HEK293 (cell line): Measurements from ENCODE around the gene CPA2.

Experiments
- CTCF ChIA-PET: fragments of 350-600 bp; formaldehyde crosslinking; extraction: SDS; loops from one replicate; lab custom pipeline; 2021; ENCODE audit warnings: antibody characterized with exemption; lab: Yijun Ruan, JAX
- POLR2A ChIA-PET: fragments of 300-600 bp; formaldehyde crosslinking; extraction: SDS; loops from one replicate; lab custom pipeline; 2020; ENCODE audit warnings: antibody characterized with exemption, inconsistent platforms; lab: Yijun Ruan, JAX
- H3K27ac ChIP-seq: fragments of 200-500 bp; sonication (Bioruptor generic); 2 replicates; pipeline ENCODE4 v1.5.1; 2014; ENCODE audit warnings: low read depth, low read length, control low read depth, inconsistent platforms; ENCODE audit errors: extremely low read depth
- H3K36me3 ChIP-seq, 2 experiments: fragments of 200-500 bp in 1 of 2; sonication (Bioruptor generic) in 1 of 2; 1 replicate in 1 of 2; 2 replicates in 1 of 2; pipeline ENCODE4 v1.5.1; 2014 to 2017; ENCODE audit warnings: inconsistent platforms in 2 of 2, low read length in 2 of 2; ENCODE audit not compliant: control insufficient read depth in 2 of 2, insufficient read depth in 1 of 2
- H3K4me1 ChIP-seq: fragments of 200-500 bp; sonication (Bioruptor generic); 2 replicates; pipeline ENCODE4 v1.5.1; 2014; ENCODE audit warnings: mild to moderate bottlenecking, low read length, inconsistent platforms; ENCODE audit not compliant: control insufficient read depth, insufficient read depth
- H3K4me3 ChIP-seq: 2 replicates; pipeline ENCODE4 v1.5.1; 2011; ENCODE audit warnings: low read depth, mild to moderate bottlenecking, control low read depth, low read length, moderate library complexity
- H3K9me3 ChIP-seq: fragments of 200-500 bp; sonication (Bioruptor generic); 2 replicates; pipeline ENCODE4 v1.5.1; 2014; ENCODE audit warnings: low read depth, low read length, inconsistent platforms; ENCODE audit not compliant: control insufficient read depth, insufficient read depth
- KLF16 ChIP-seq: fragments of 450-650 bp; formaldehyde crosslinking; IDR thresholded peaks from 2 replicates; pipeline ENCODE4 v1.5.1; 2017; ENCODE audit warnings: missing biosample characterization, missing genetic modification characterization
- SCRT1 ChIP-seq: fragments of 450-650 bp; formaldehyde crosslinking; IDR thresholded peaks from 2 replicates; pipeline ENCODE4 v1.5.1; 2016; ENCODE audit warnings: missing biosample characterization, missing genetic modification characterization, borderline replicate concordance
- SCRT2 ChIP-seq: fragments of 450-650 bp; formaldehyde crosslinking; IDR thresholded peaks from 2 replicates; pipeline ENCODE4 v1.5.1; 2016; ENCODE audit warnings: missing biosample characterization, missing genetic modification characterization
- ZBTB6 ChIP-seq: fragments of 450-650 bp; formaldehyde crosslinking; IDR thresholded peaks from 2 replicates; pipeline ENCODE4 v1.5.1; 2017; ENCODE audit warnings: missing biosample characterization, missing genetic modification characterization
- ZBTB8A ChIP-seq: fragments of 450-650 bp; formaldehyde crosslinking; IDR thresholded peaks from 2 replicates; pipeline ENCODE4 v1.5.1; 2016; ENCODE audit warnings: missing biosample characterization, missing genetic modification characterization
- ZFP3 ChIP-seq: fragments of 450-650 bp; formaldehyde crosslinking; IDR thresholded peaks from 2 replicates; pipeline ENCODE4 v1.5.1; 2016; ENCODE audit warnings: low read depth, missing biosample characterization, missing genetic modification characterization
- ZNF138 ChIP-seq: fragments of 450-650 bp; formaldehyde crosslinking; IDR thresholded peaks from 2 replicates; pipeline ENCODE4 v1.5.1; 2016; ENCODE audit warnings: missing biosample characterization, missing genetic modification characterization, borderline replicate concordance
- ZNF148 ChIP-seq: fragments of 450-650 bp; formaldehyde crosslinking; IDR thresholded peaks from 2 replicates; pipeline ENCODE4 v1.5.0; 2017; ENCODE audit warnings: missing biosample characterization, missing genetic modification characterization, borderline replicate concordance
- ZNF18 ChIP-seq: fragments of 450-650 bp; formaldehyde crosslinking; IDR thresholded peaks from 2 replicates; pipeline ENCODE4 v1.5.1; 2016; ENCODE audit warnings: missing biosample characterization, missing genetic modification characterization
- ZNF2 ChIP-seq: fragments of 450-650 bp; formaldehyde crosslinking; IDR thresholded peaks from 2 replicates; pipeline ENCODE4 v1.5.1; 2016; ENCODE audit warnings: missing biosample characterization, missing genetic modification characterization
- ZNF211 ChIP-seq: fragments of 450-650 bp; formaldehyde crosslinking; IDR thresholded peaks from 2 replicates; pipeline ENCODE4 v1.5.1; 2016; ENCODE audit warnings: low read depth, missing biosample characterization, missing genetic modification characterization
- ZNF350 ChIP-seq: fragments of 450-650 bp; formaldehyde crosslinking; IDR thresholded peaks from 2 replicates; pipeline ENCODE4 v1.5.0; 2017; ENCODE audit warnings: missing biosample characterization, mild to moderate bottlenecking, missing genetic modification characterization
- ZNF398 ChIP-seq: fragments of 450-650 bp; formaldehyde crosslinking; IDR thresholded peaks from 2 replicates; pipeline ENCODE4 v1.5.1; 2017; ENCODE audit warnings: missing biosample characterization, missing genetic modification characterization
- ZNF404 ChIP-seq: fragments of 450-650 bp; formaldehyde crosslinking; IDR thresholded peaks from 2 replicates; pipeline ENCODE4 v1.5.1; 2017; ENCODE audit warnings: missing biosample characterization, missing genetic modification characterization
- ZNF473 ChIP-seq: fragments of 450-650 bp; formaldehyde crosslinking; IDR thresholded peaks from 2 replicates; pipeline ENCODE4 v1.5.1; 2017; ENCODE audit warnings: missing biosample characterization, missing genetic modification characterization
- ZNF558 ChIP-seq: fragments of 450-650 bp; formaldehyde crosslinking; IDR thresholded peaks from 2 replicates; pipeline ENCODE4 v1.5.1; 2016; ENCODE audit warnings: missing biosample characterization, missing genetic modification characterization
- ZNF596 ChIP-seq: fragments of 450-650 bp; IDR thresholded peaks from 2 replicates; pipeline ENCODE4 v1.5.0; 2018; ENCODE audit warnings: missing biosample characterization, mild to moderate bottlenecking, missing genetic modification characterization, moderate library complexity
- ZNF626 ChIP-seq: fragments of 450-650 bp; sonication (Bioruptor Pico); formaldehyde crosslinking; IDR thresholded peaks from 2 replicates; pipeline ENCODE4 v1.5.1; 2018; ENCODE audit warnings: missing biosample characterization, missing genetic modification characterization, inconsistent platforms
- ZNF660 ChIP-seq: fragments of 450-650 bp; IDR thresholded peaks from 2 replicates; pipeline ENCODE4 v1.5.1; 2018; ENCODE audit warnings: missing biosample characterization, mild to moderate bottlenecking, missing genetic modification characterization
- ZNF670 ChIP-seq: fragments of 450-650 bp; formaldehyde crosslinking; IDR thresholded peaks from 2 replicates; pipeline ENCODE4 v1.5.1; 2016; ENCODE audit warnings: missing biosample characterization, missing genetic modification characterization, low read depth
- ZNF747 ChIP-seq: fragments of 450-650 bp; formaldehyde crosslinking; IDR thresholded peaks from 2 replicates; pipeline ENCODE4 v1.5.1; 2016; ENCODE audit warnings: missing biosample characterization, missing genetic modification characterization
- ZNF776 ChIP-seq: fragments of 450-650 bp; formaldehyde crosslinking; IDR thresholded peaks from 2 replicates; pipeline ENCODE4 v1.5.0; 2017; ENCODE audit warnings: missing biosample characterization, missing genetic modification characterization, borderline replicate concordance
- TF ChIP-seq, protein P1 (sequence below): IDR thresholded peaks from 2 replicates; pipeline ENCODE4 v1.6.1; 2011; ENCODE audit warnings: mild to moderate bottlenecking, low read depth, low read length, borderline replicate concordance

Gene CPA2

DNA sequence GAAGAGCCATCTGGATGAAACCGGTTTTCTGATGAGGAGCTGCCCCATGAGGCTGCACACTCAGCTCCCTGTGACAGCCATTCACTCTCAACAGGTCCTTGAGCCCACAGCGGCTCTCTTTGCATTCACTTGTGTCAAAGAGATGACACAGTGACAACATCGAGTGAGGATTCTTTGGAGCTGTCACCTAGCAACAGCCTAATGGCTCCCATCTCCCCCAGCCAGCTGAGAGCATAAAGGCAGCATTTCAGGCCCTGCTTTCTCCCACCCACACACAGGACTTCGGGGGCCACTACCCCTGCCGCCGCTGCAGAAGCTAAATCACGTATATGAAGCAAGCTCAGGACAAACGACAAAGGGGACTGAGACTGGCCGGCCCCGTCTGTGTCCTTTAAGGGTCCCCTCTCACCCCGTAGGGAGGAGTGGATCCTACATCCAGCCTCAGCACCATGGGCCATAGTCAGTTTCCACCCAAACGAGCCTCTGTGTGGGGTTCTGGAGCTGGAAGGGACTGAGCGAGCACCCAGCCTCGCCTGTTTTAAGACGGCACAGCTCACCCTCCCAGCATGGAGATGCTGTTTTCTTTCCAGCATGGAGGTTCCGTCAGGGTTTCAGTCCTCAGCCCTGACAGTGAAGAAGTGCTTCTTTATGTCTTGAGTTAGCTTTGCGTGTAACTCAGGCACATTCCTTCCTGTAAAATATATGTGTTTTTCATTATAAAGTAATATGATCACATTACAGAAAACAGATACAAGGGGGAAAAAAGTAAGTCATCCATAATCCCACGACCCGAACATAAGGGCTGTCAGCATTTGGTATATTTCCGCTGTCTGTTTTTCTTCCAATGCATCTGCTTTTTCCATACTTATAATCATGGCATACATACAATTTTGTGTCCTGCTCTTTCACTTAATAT is 31.2 kb downstream of the CPA2 start (continued):
- TF ChIP-seq ZNF398 (tag by site-specific recombination), result no peak
- TF ChIP-seq ZBTB8A (tag by site-specific recombination), result no peak
- TF ChIP-seq SCRT1 (tag by site-specific recombination), result no peak
- no peak for TF ChIP-seq ZNF211 (tag by site-specific recombination)
- TF ChIP-seq ZNF404 (tag by site-specific recombination), result no peak
- no peak for TF ChIP-seq ZFP3 (tag by site-specific recombination)

GRCh38 chr7:130298544-130299326 is 32.1 kb downstream of the CPA2 start:
- TF ChIP-seq ZNF596 (tag by site-specific recombination), result no peak
- TF ChIP-seq SCRT1 (tag by site-specific recombination), result no peak
- no peak for TF ChIP-seq ZNF138
- TF ChIP-seq ZNF660 (tag by site-specific recombination), result no peak
- TF ChIP-seq ZNF473, result no peak
- no peak for TF ChIP-seq ZNF148 (tag by site-specific recombination)
- TF ChIP-seq ZNF626, result no peak
- TF ChIP-seq, protein P1, sequence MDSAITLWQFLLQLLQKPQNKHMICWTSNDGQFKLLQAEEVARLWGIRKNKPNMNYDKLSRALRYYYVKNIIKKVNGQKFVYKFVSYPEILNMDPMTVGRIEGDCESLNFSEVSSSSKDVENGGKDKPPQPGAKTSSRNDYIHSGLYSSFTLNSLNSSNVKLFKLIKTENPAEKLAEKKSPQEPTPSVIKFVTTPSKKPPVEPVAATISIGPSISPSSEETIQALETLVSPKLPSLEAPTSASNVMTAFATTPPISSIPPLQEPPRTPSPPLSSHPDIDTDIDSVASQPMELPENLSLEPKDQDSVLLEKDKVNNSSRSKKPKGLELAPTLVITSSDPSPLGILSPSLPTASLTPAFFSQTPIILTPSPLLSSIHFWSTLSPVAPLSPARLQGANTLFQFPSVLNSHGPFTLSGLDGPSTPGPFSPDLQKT, result no peak
- TF ChIP-seq, all 188 proteins: peak for 0
- ChIA-PET CTCF (interaction anchor here (1.0 kb wide), 1 partner anchor 227 kb away, joined by 3 read pairs; no protein-coding TSS in a partner anchor), POLR2A (no interaction called here)
- Histone ChIP-seq H3K36me3 (no peaks in the 10 kb centered on the region), H3K9me3 (no peaks in the 10 kb centered on the region), H3K4me1 (no peaks in the 10 kb centered on the region), H3K27ac (no peak overlapping the region), H3K4me3 (no peak overlapping the region)

DNA sequence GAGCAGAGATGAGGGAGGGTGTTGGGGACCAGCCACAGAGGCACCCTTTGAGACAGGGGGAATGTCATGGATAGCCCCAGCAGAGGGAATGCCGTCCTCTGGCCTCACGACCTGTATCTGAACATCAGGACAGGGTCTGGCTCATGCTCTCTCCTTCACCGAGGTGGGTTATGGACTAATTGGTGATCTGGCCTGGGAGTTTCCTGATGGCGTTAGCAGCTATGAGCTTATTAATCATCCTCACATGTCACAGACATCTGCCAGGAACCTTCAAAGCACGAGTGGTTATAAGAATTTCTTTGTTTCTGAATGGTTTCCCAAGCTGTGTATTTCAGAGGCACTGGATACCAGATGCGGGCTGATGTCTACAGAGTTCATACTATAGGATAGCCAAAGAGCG is 33.2 kb downstream of the CPA2 start:
- ChIA-PET POLR2A (no interaction called here), CTCF (interaction anchor here (0.7 kb wide), 1 partner anchor 532 kb away, joined by 3 read pairs; no protein-coding TSS in a partner anchor)
- no peaks in the 10 kb centered on the region for H3K36me3 ChIP-seq
- TF ChIP-seq ZBTB6 (tag by site-specific recombination), result no peak
- no peak for TF ChIP-seq ZNF670
- no peak for TF ChIP-seq ZNF350 (tag by site-specific recombination)
- no peak for TF ChIP-seq ZNF558
- no peak for TF ChIP-seq SCRT2
- no peak for TF ChIP-seq ZNF18 (tag by site-specific recombination)
- TF ChIP-seq ZNF747, result no peak
- TF ChIP-seq ZNF2 (tag by site-specific recombination), result no peak
- no peak for TF ChIP-seq KLF16
- no peak for TF ChIP-seq ZNF776 (tag by site-specific recombination)

More for the DNA sequence above, 33.2 kb downstream of the CPA2 start:
- H3K4me1 ChIP-seq, result no peaks in the 10 kb centered on the region
- H3K9me3 ChIP-seq, result no peaks in the 10 kb centered on the region
- H3K27ac ChIP-seq, result no peak overlapping the region
- H3K4me3 ChIP-seq, result no peak overlapping the region
